BE2C (cell line): ENCODE results near the gene PHF14.

Experiments used
- DNase-seq: peaks from one replicate; pipeline ENCODE4 v3.0.0-alpha.2; 2020
- H3K27me3 ChIP-seq: fragments of 250-450 bp; sonication (Bioruptor Pico); 2 replicates; pipeline ENCODE4 v1.5.1; 2020; ENCODE audit warnings: mild to moderate bottlenecking
- H3K36me3 ChIP-seq: fragments of 250-450 bp; sonication (Bioruptor Pico); 2 replicates; pipeline ENCODE4 v1.5.1; 2020; ENCODE audit warnings: mild to moderate bottlenecking
- H3K4me1 ChIP-seq: fragments of 250-450 bp; sonication (Bioruptor Pico); 2 replicates; pipeline ENCODE4 v1.5.1; 2020
- H3K4me3 ChIP-seq: 2 replicates; pipeline ENCODE4 v1.5.1; 2011; ENCODE audit warnings: low read depth, low read length
- H3K9me3 ChIP-seq: fragments of 250-450 bp; sonication (Bioruptor Pico); 2 replicates; pipeline ENCODE4 v1.5.1; 2020
- CTCF ChIP-seq: IDR thresholded peaks from 2 replicates; pipeline ENCODE4 v1.5.1; 2012; ENCODE audit warnings: mild to moderate bottlenecking, low read depth, low read length

Gene PHF14

DNA sequence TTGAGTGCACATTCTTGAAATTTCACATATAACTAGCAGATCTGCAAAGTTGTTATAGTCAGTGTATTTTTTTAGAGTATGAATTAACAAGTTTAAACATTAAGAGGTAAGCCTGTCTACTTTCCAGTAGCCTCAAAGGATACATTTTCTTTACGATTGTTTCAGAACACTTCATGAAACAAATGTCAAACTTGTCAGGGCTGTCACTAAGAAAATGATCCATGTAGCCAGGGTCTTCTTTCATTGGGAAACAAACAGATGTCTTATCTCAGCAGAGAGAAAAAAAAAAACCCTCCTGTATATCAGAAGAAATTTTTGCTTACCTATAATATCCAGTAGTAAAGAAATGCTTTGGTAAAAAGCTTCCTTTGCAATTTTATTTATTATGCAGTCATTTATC lies 192.4 kb downstream of the PHF14 start:
- Histone ChIP-seq H3K4me3 (no peak overlapping the region), H3K36me3 (no peaks in the 10 kb centered on the region), H3K4me1 (no peaks in the 10 kb centered on the region), H3K9me3 (no peaks in the 10 kb centered on the region), H3K27me3 (no peaks in the 10 kb centered on the region)
- DNase-seq, result no peak
- TF ChIP-seq CTCF, result no peak

- Histone ChIP-seq H3K4me1 (peaks cover 5% of the 10 kb centered on the region; the same call in 1 of the 2 replicates), H3K36me3 (no peaks in the 10 kb centered on the region), H3K9me3 (no peaks in the 10 kb centered on the region), H3K4me3 (no peak overlapping the region), H3K27me3 (no peaks in the 10 kb centered on the region)
- no peak for DNase-seq
- TF ChIP-seq CTCF, result no peak
Observed at GRCh38 chr7:11168650-11169170, 195.0 kb downstream of the PHF14 start.

GRCh38 chr7:11170175-11170574 lies 196.5 kb downstream of the PHF14 start:
- no peak for TF ChIP-seq CTCF
- no peaks in the 10 kb centered on the region for H3K9me3 ChIP-seq
- no peak overlapping the region for H3K4me3 ChIP-seq
- H3K4me1 ChIP-seq, result peaks cover 5% of the 10 kb centered on the region; the same call in 1 of the 2 replicates
- DNase-seq, result no peak
- H3K36me3 ChIP-seq, result no peaks in the 10 kb centered on the region
- H3K27me3 ChIP-seq, result no peaks in the 10 kb centered on the region

DNA sequence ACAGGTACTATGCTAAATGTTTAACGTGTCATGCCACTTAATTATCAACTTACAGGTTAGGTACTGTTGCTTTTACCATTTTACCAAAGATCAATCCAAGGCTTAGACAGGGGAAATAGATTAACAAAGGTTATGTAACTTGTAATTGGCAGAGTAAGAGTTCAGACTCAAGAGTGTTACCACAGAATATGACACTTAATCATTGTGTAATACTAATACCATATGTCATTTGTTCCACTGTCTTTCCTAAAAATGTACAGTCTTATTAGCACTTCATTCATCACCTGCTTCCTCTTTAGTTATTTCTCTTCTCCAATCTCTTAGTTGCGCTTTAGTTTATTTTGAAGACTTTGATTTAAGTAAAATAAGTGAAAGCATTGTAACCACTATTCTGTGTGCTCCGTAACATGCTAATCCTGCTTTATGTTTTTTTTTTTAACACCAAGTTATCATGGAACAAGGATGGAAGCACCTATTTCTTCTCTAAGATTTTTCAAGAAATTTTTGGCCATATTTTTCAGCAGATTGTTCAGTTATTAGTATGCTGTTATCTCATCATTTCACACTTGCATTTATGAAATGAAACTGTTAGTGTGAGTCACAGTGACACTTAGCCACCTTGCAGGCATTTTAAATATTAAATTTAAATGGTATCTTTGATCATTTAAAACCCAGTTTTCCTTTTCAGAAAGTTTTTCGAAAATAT lies 197.3 kb downstream of the PHF14 start:
- no peak for DNase-seq
- Histone ChIP-seq H3K9me3 (no peaks in the 10 kb centered on the region), H3K4me1 (peaks cover 5% of the 10 kb centered on the region; the same call in 1 of the 2 replicates), H3K36me3 (no peaks in the 10 kb centered on the region), H3K4me3 (no peak overlapping the region), H3K27me3 (no peaks in the 10 kb centered on the region)
- TF ChIP-seq CTCF, result no peak

- H3K4me1 ChIP-seq, result peaks cover 5% of the 10 kb centered on the region; the same call in 1 of the 2 replicates
- TF ChIP-seq CTCF, result no peak
- H3K27me3 ChIP-seq, result no peaks in the 10 kb centered on the region
- H3K36me3 ChIP-seq, result no peaks in the 10 kb centered on the region
- H3K9me3 ChIP-seq, result no peaks in the 10 kb centered on the region
- H3K4me3 ChIP-seq, result no peak overlapping the region
- peak; percentile 24 for DNase-seq
Observed at GRCh38 chr7:11171569-11172192, 198.0 kb downstream of the PHF14 start.

DNA sequence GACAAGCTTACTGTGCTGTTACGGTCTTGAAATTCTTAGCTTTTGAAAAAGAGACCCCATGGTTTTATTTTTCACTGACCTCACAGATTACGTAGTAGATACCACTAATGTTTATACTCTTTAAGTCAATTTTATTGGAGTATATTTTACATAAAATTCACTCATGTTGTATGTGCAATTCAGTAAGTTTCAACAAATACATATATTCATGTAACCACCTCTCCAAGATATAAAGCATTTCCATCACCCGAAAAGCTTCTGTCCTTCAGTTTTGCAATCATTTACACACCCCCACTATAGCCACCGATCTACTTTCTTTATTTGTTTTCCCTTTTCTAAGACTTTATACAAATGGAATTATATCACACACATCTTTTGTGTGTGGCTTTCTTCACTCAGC lies 199.2 kb downstream of the PHF14 start:
- Histone ChIP-seq H3K27me3 (no peaks in the 10 kb centered on the region), H3K9me3 (no peaks in the 10 kb centered on the region), H3K4me1 (peaks cover 5% of the 10 kb centered on the region; the same call in 1 of the 2 replicates), H3K4me3 (no peak overlapping the region), H3K36me3 (no peaks in the 10 kb centered on the region)
- no peak for DNase-seq
- no peak for TF ChIP-seq CTCF
